Neuronal stem cell (in vitro differentiated cells): ENCODE data around the gene CFAP161.

Experiments used
- DNase-seq: peaks from one replicate; pipeline ENCODE4 v3.0.0-alpha.2; 2013; ENCODE audit warnings: low spot score
- H2AFZ ChIP-seq: one replicate; pipeline ENCODE4 v1.6.1; 2013; ENCODE audit warnings: mild to moderate bottlenecking, low read length, inconsistent platforms
- H2AK5ac ChIP-seq: 2 replicates; pipeline ENCODE4 v1.6.1; 2013; ENCODE audit warnings: low read depth, mild to moderate bottlenecking, inconsistent platforms, low read length, moderate library complexity, mixed read lengths
- H2BK120ac ChIP-seq: 2 replicates; pipeline ENCODE4 v1.6.1; 2013; ENCODE audit warnings: low read depth, mild to moderate bottlenecking, inconsistent platforms, low read length, moderate library complexity, mixed read lengths
- H2BK12ac ChIP-seq: one replicate; pipeline ENCODE4 v1.6.1; 2013; ENCODE audit warnings: low read length, inconsistent platforms
- H2BK15ac ChIP-seq: 2 replicates; pipeline ENCODE4 v1.6.1; 2013; ENCODE audit warnings: mild to moderate bottlenecking, low read length, inconsistent platforms, mixed read lengths
- H2BK5ac ChIP-seq: one replicate; pipeline ENCODE4 v1.6.1; 2013; ENCODE audit warnings: inconsistent platforms, mild to moderate bottlenecking, low read length, moderate library complexity
- H3K14ac ChIP-seq: one replicate; pipeline ENCODE4 v1.6.1; 2013; ENCODE audit warnings: low read length, inconsistent platforms
- H3K18ac ChIP-seq: 2 replicates; pipeline ENCODE4 v1.6.1; 2013; ENCODE audit warnings: low read length, inconsistent platforms
- H3K23ac ChIP-seq: 2 replicates; pipeline ENCODE4 v1.6.1; 2013; ENCODE audit warnings: low read depth, mild to moderate bottlenecking, mixed read lengths, low read length, inconsistent platforms; ENCODE audit not compliant: poor library complexity
- H3K27ac ChIP-seq: replicated peaks from 3 replicates; pipeline ENCODE4 v1.5.1; 2013; ENCODE audit warnings: low read length, inconsistent platforms
- H3K27me3 ChIP-seq, 3 experiments: 2 replicates each; pipeline ENCODE4 v1.6.1; 2013; ENCODE audit warnings: low read length in 3 of 3, mild to moderate bottlenecking in 2 of 3, inconsistent platforms in 1 of 3, low read depth in 1 of 3, mixed read lengths in 1 of 3, moderate library complexity in 1 of 3; ENCODE audit not compliant: control insufficient read depth in 3 of 3, insufficient read depth in 3 of 3
- H3K36me3 ChIP-seq, 2 donors: replicated peaks in 1 of 2; 2 replicates each; pipeline ENCODE4 v1.6.1; 2013; ENCODE audit warnings: low read length in 2 of 2; ENCODE audit not compliant: control insufficient read depth in 2 of 2, insufficient read depth in 2 of 2
- H3K4ac ChIP-seq: 2 replicates; pipeline ENCODE4 v1.6.1; 2013; ENCODE audit warnings: inconsistent platforms, mild to moderate bottlenecking, low read length, moderate library complexity
- H3K4me1 ChIP-seq, 2 donors: 1 replicate in 1 of 2; 2 replicates in 1 of 2; pipeline ENCODE4 v1.6.1; 2013; ENCODE audit warnings: low read length in 2 of 2, low read depth in 1 of 2; ENCODE audit not compliant: control insufficient read depth in 2 of 2, insufficient read depth in 1 of 2
- H3K4me2 ChIP-seq: one replicate; pipeline ENCODE4 v1.6.1; 2013; ENCODE audit warnings: mild to moderate bottlenecking, low read length, inconsistent platforms; ENCODE audit not compliant: insufficient read depth, poor library complexity, severe bottlenecking
- H3K4me3 ChIP-seq, 2 donors: 2 replicates each; pipeline ENCODE4 v1.5.1; 2013; ENCODE audit warnings: low read length in 2 of 2, mild to moderate bottlenecking in 2 of 2, inconsistent platforms in 1 of 2, moderate library complexity in 1 of 2
- H3K79me1 ChIP-seq: one replicate; pipeline ENCODE4 v1.6.1; 2013; ENCODE audit warnings: low read depth, mild to moderate bottlenecking, inconsistent platforms, low read length, moderate library complexity
- H3K9ac ChIP-seq: one replicate; pipeline ENCODE4 v1.6.1; 2013; ENCODE audit warnings: mild to moderate bottlenecking, low read depth, low read length, inconsistent platforms; ENCODE audit not compliant: poor library complexity
- H3K9me3 ChIP-seq, 2 donors: replicated peaks in 1 of 2; 2 replicates each; pipeline versions ENCODE3 to v1.6.1; 2013; ENCODE audit warnings: low read length in 2 of 2, mild to moderate bottlenecking in 2 of 2, inconsistent platforms in 1 of 2, low read depth in 1 of 2, mixed read lengths in 1 of 2, moderate library complexity in 1 of 2; ENCODE audit not compliant: control insufficient read depth in 2 of 2, insufficient read depth in 1 of 2
- H4K8ac ChIP-seq: one replicate; pipeline ENCODE4 v1.6.1; 2013; ENCODE audit warnings: low read depth, mild to moderate bottlenecking, inconsistent platforms, low read length, moderate library complexity
- H4K91ac ChIP-seq: one replicate; pipeline ENCODE4 v1.6.1; 2013; ENCODE audit warnings: low read length, low read depth, mild to moderate bottlenecking, inconsistent platforms; ENCODE audit not compliant: poor library complexity
- WGBS, 2 donors: extraction: QIAGEN DNeasy Blood & Tissue Kit; methylation state at CpG; one replicate each; pipeline ENCODE4 v1.1.7; 2013; ENCODE audit warnings: missing lambda C conversion rate in 2 of 2, mixed read lengths in 1 of 2; ENCODE audit not compliant: insufficient read length in 2 of 2, insufficient replicate concordance in 1 of 2; ENCODE audit errors: extremely low coverage in 2 of 2; 5-methylcytosine and 5-hydroxymethylcytosine counted together

CFAP161 gene

DNA sequence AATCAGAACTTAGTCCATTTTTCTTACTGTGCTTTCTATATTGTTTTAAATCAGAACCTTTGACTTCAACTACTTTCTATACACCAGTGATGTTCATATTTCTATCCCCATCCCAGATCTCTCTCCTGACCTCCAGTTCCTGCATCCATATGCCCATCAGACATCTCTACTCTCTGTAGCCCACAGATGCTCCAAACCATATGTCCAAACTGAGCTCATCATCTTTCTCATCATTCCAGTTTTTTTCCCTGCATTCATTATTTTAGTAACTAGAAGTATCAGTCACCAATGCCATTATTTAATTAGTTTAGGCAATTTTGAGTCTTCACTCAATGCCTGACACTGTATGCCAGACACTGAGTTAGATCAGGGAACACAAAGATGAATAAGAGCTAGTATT is 37.2 kb downstream of the CFAP161 start:
- no peak overlapping the region for H3K4me3 ChIP-seq
- no peak overlapping the region for H2BK15ac ChIP-seq
- DNase-seq = no peak
- no peak overlapping the region for H3K14ac ChIP-seq
- H3K4me1 ChIP-seq = peaks cover 0 to 5% of the 10 kb centered on the region in 2 donors
- no peak overlapping the region for H3K4ac ChIP-seq
- no peak overlapping the region for H3K4me2 ChIP-seq
- H3K23ac ChIP-seq = no peak overlapping the region
- H3K36me3 ChIP-seq = no peaks in the 10 kb centered on the region
- H4K8ac ChIP-seq = no peak overlapping the region
- no peaks in the 10 kb centered on the region for H3K79me1 ChIP-seq
- no peak overlapping the region for H4K91ac ChIP-seq
- no peak overlapping the region for H2BK120ac ChIP-seq
- no peak overlapping the region for H2BK5ac ChIP-seq
- no peak overlapping the region for H3K27ac ChIP-seq
- peaks cover 0 to 5% of the 10 kb centered on the region in 2 donors for H3K9me3 ChIP-seq
- no peak overlapping the region for H2AK5ac ChIP-seq
- peaks cover 0 to 2% (median 0%) of the 10 kb centered on the region in 3 experiments for H3K27me3 ChIP-seq
- H2AFZ ChIP-seq = no peak overlapping the region
- no peak overlapping the region for H2BK12ac ChIP-seq
- H3K9ac ChIP-seq = no peak overlapping the region
- no peak overlapping the region for H3K18ac ChIP-seq

DNA sequence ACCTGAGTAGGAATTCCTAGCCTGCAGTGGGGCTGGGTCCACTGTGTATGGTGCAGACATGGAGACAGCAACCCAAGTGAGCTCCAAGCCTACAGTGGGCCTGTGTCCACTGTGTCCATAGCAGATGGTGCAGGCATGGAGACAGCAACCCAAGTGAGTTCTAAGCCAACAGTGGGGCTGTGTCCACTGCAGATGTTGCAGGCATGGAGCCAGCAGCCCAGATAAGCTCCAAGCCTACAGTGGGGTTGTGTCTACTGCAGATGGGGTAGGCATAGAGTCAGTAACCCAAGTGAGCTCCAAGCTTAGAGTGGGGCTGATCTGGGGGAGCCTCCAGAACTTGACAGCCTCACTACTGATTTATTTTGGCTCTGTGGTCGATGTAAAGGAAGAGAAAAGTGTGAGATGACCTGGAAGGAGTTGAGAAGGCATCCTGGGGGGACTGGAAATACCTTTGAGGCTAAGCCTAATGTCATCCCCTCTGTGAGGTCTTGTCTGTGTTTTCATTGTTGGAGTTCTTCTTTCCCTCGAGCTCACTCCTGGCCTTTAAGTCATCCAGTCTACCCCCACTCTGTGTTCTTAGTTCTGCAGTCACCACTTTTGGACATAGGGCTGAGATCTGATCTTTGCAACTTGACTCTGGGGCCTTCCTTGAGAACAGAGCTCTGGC is 40.2 kb downstream of the CFAP161 start:
- Histone ChIP-seq H3K27me3 (peaks cover 0 to 2% (median 0%) of the 10 kb centered on the region in 3 experiments), H3K4me2 (no peak overlapping the region), H4K8ac (no peak overlapping the region), H2AK5ac (peak overlapping the region; percentile 24), H3K27ac (no peak overlapping the region), H3K4ac (peak overlapping the region; percentile 10), H3K23ac (no peak overlapping the region), H2BK5ac (no peak overlapping the region), H3K18ac (peak overlapping the region; percentile 69), H3K9ac (no peak overlapping the region), H3K4me3 (no peak overlapping the region), H3K79me1 (no peaks in the 10 kb centered on the region), H3K4me1 (peaks cover 0 to 5% of the 10 kb centered on the region in 2 donors), H3K9me3 (peaks cover 0 to 5% of the 10 kb centered on the region in 2 donors), H2AFZ (no peak overlapping the region), H2BK15ac (no peak overlapping the region), H2BK120ac (no peak overlapping the region), H3K36me3 (no peaks in the 10 kb centered on the region), H3K14ac (peak overlapping the region; percentile 49), H4K91ac (no peak overlapping the region), H2BK12ac (peak overlapping the region; percentile 76)
- DNase-seq = no peak
- no CpG with 5 or more reads among the region's 2 CpGs for WGBS, 2 donors

DNA sequence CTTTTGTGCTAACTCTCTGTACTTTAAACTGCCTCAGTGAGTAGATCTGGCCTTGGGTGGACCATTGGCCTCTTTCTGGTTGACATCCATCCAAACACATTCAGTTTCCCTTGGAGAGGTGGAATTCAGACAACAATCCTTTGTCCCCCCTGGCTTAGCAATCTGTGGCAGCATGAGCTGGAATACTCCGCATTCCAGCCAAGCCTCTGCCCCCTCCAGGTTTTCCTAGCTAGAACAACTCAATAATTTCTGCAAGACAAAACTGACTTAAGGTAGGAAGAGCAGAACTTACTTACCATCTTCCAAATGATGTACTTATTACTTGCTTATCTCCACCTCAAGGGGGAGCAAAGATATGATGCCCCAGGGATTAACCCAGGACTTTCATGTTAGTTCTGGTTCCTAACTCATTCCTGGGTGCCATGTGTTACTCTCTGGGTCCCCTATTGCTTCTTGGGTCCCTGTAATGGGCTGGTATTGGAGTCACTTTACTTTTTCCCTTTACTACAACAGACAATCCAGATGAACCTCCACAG is 40.8 kb downstream of the CFAP161 start:
- Histone ChIP-seq H3K27me3 (no peaks in the 10 kb centered on the region), H3K4ac (no peak overlapping the region), H3K4me1 (peaks cover 0 to 5% of the 10 kb centered on the region in 2 donors), H3K18ac (no peak overlapping the region), H3K4me2 (no peak overlapping the region), H3K79me1 (no peaks in the 10 kb centered on the region), H2BK15ac (no peak overlapping the region), H3K36me3 (no peaks in the 10 kb centered on the region), H4K8ac (no peak overlapping the region), H2BK12ac (no peak overlapping the region), H3K27ac (no peak overlapping the region), H3K4me3 (no peak overlapping the region), H3K14ac (no peak overlapping the region), H3K23ac (no peak overlapping the region), H2AFZ (no peak overlapping the region), H2BK5ac (no peak overlapping the region), H3K9ac (no peak overlapping the region), H2BK120ac (no peak overlapping the region), H4K91ac (no peak overlapping the region), H2AK5ac (no peak overlapping the region), H3K9me3 (peaks cover 0 to 2% of the 10 kb centered on the region in 2 donors)
- WGBS, 2 donors = no CpG with 5 or more reads among the region's 1 CpG
- DNase-seq = no peak

DNA sequence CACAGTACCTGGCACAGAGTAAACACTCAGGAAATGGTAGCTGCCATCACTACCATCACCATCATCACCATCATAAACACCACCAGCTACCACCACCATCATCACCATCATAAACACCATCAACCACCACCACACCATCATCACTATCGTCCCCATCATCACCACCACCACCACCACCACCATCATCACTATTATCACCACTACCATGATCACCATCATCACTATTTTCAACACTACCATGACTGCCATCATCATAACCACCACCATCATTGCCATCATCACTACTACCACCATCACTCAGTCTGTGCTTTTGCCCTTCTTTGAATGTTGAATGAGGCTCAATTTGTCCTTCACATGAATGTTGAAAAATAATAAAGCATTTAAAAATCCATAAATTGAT is 41.4 kb downstream of the CFAP161 start:
- no peak for DNase-seq
- WGBS, 2 donors = 100% methylated on average over 1 of the region's 1 CpG

More for the DNA sequence above, 41.4 kb downstream of the CFAP161 start:
- Histone ChIP-seq H3K36me3 (no peaks in the 10 kb centered on the region), H3K27ac (no peak overlapping the region), H3K23ac (no peak overlapping the region), H3K4me2 (no peak overlapping the region), H2BK15ac (no peak overlapping the region), H3K27me3 (no peaks in the 10 kb centered on the region), H2AK5ac (no peak overlapping the region), H3K14ac (no peak overlapping the region), H3K4me1 (peaks cover 0 to 5% of the 10 kb centered on the region in 2 donors), H3K9ac (no peak overlapping the region), H3K9me3 (peaks cover 0 to 2% of the 10 kb centered on the region in 2 donors), H2BK5ac (no peak overlapping the region), H2AFZ (no peak overlapping the region), H3K4me3 (no peak overlapping the region), H3K79me1 (no peaks in the 10 kb centered on the region), H2BK12ac (no peak overlapping the region), H4K8ac (no peak overlapping the region), H3K4ac (no peak overlapping the region), H4K91ac (no peak overlapping the region), H3K18ac (no peak overlapping the region), H2BK120ac (no peak overlapping the region)
